CD4-positive, alpha-beta T cell treated with Interleukin-15 for 1 hour (primary cell): Measurements from ENCODE around the gene TMEM236.

Experiments used
- DNase-seq: peaks from one replicate; pipeline ENCODE4 v3.0.0-alpha.2; 2020

Gene TMEM236

DNA sequence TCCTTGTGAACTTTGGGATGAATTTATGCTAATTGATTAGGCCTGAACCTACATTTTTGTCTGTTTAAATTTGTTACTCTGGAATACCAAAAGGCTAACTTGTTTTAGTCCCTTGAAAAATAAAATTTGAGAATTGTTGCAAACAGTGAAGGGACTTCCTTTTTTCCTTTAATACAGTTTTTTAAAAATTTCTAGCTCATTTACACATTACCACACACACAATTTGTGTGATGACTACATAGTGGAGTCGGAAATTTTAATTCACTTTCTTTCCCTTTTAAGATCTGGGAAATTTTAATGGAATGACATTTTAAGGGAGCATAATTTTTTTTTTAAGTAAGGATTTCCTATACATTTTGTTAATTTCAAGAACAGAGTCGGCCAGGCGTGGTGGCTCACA is 8.6 kb upstream of the TMEM236 start:
- DNase-seq: no peak

DNA sequence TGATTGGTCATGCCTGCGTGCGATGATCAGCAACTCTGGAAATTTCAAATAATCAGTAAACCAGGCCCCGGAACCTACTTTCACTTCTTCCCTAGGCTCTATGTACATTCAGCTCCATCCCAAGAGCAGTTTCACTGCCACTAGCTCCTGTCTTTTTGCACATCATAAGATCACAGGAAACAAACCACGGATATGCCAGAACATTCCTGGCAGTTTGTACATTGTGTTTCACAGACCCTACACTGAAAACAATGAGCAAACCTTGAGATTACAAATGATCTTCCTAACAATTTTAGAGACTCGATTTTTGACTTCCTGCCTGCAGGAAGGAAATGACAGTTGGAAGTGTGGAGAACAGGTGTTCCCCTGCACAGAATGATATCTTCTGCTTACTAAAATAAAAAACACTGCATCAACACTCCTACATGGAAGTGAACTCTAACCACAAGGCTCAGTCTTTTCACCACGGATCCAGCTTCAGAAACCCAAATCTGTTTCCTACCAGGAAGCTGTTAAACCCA is 7.6 kb upstream of the TMEM236 start:
- no peak for DNase-seq

DNA sequence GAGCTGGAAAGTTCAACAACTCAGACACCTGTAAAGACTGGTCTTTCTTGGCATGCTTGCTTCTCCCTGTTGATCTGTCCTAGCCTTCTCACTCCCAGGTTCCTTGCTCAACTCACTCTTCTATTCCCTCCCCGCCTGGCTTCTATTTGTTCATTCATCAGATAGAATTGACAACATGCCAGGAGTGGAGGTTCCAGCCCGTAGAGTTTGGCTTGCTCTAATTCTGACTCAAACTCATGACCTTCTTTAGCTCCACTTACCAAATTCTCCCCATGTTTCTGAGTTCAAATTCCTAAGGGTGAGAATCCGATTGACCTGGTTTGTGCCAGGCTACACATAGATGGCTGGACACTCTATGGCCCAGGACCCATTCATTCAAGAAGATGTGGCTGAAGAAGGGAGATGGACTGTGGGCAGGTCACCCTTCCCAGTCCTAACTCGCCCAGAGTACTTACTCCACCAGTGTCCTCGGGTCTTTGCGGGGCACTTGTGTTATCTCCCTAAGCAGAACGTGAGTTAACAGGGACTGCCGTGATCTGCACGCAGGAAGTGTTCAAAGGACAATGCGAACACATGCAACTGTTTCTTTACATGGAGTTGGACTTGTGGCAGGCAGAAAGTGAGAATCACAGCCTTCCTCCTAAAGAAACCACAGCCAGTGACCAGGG is 4.0 kb upstream of the TMEM236 start:
- no peak for DNase-seq

GRCh38 chr10:17749890-17750289 is 2.1 kb upstream of the TMEM236 start:
- DNase-seq: no peak

DNA sequence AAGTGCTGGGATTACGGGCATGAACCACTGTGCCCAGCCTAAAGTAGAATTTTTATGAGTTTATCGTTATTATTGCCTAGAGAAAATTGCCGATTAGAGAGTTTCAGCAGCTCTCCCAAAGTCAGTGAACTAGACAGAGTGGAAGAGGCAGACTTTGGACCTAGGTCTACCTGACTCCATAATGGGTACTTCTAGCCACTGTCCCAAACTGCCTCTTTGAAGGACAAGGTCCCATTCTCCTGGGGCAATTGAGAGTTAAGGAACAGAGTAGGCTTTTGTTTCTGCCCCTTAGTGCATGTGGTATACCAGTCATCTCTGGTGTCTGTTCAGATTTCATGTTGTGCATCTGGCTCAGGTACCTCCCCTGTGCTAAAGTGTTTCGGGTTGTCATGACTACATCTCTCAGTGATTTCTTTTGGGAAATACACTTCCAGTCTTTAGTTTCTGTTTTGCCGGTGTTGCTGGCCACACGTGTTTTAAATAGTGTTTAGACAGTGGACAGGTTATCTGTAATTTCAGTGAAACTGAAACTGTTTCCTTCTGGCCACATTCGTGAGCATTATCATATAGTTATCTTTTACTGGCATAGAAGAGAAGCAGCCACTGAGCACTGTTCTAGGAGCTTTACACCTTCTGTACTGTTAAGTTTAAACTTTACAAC is 4.7 kb downstream of the TMEM236 start:
- DNase-seq: no peak

- no peak for DNase-seq
Observed at GRCh38 chr10:17758200-17758599, 6.2 kb downstream of the TMEM236 start.

DNA sequence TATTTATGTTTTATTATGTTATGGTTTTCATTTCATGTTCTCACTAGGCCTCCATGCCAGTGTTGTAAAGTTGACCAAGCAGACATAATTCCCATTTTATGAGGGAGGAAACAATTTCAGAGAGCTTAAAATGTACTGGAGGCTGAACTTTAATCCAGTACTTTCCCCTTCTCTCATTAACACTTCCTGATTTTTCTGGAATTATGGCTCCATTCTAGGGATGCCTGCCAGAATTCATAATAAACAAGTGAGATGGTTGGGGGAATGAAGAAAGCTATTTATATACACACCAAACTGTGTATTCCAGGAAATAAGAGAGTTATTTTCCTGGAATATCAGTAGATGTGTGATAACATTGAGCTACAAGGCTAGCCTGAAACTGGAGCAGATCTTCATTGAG is 6.9 kb downstream of the TMEM236 start:
- DNase-seq: no peak

GRCh38 chr10:17764142-17764541 is 12.1 kb downstream of the TMEM236 start:
- DNase-seq: no peak

DNA sequence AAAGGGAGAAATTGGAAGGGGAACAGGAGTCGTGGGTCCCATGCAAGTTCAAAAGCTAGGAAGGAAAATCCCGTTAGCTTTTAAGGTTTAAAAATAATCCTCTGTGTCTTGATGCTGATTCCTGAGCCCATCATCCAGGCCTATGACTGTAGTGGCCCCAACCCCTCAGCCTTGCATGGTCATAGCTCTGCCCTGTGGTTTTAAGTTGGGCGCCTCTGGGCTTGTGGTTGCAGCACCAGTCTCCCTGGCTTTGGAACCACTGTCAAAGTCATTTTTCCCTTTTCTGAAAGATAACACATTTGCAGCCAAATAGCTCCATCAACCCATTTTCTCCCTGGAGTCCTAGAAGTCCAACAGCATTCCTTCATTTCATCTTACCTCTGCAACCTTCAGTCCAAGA is 13.6 kb downstream of the TMEM236 start:
- no peak for DNase-seq

DNA sequence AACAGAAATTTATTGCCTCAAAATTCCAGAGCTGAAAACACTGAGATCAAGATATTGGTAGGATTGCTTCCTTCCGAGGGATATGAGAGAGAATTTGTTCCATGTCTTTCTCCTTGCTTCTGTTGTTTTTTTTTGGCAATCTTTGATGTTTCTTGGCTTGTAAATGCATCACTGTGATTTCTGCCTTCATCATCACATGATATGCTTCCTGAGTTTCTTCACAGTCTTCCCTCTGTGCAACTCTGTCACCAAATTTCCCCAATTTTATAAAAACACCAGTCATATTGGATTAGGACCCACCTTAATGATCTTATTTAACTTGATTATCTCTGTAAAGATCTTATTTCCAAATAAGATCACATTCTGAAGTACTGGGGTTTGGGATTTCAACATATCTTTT is 14.7 kb downstream of the TMEM236 start:
- DNase-seq: no peak

DNA sequence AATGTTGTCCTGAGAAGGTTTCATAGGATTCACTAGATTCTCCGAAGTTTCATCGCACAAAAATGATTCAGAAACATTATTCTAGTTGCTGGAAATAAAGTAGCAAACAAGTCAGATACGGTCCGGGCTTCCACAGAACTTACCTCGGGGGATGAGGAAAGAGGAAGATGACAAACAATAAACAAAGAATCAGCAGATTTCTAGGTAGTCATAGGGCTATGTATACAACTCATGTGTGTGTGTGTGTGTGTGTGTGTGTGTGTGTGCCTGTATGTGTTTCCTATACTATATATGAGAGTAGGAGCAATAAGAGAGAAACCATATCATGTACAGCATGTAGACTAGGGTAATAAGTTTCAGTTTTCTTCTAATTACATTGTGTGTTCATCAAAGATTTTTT is 16.5 kb downstream of the TMEM236 start:
- DNase-seq: no peak

- no peak for DNase-seq
Observed at GRCh38 chr10:17768957-17769356, 17.0 kb downstream of the TMEM236 start.

- no peak for DNase-seq
Observed at GRCh38 chr10:17771017-17771416, 19.0 kb downstream of the TMEM236 start.

DNA sequence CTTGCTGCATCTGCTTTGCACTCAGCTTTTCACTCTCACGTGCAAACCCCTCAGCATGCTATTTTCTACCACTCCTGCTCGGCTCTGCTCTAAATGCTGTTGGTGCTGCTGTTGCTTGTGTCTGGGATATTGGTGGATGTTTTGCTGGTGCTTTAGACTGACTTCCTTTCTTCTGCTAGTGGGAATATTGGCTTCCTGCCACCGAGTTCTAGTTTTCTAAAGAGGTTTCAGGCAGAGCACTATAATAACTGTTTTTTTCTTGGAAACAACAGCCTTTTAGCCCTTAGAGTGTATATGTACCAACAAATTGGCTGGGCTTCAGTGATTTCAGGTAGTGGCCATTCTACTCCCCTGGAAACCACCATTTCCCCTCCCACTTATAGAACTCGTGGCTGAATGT is 27.8 kb downstream of the TMEM236 start:
- no peak for DNase-seq

DNA sequence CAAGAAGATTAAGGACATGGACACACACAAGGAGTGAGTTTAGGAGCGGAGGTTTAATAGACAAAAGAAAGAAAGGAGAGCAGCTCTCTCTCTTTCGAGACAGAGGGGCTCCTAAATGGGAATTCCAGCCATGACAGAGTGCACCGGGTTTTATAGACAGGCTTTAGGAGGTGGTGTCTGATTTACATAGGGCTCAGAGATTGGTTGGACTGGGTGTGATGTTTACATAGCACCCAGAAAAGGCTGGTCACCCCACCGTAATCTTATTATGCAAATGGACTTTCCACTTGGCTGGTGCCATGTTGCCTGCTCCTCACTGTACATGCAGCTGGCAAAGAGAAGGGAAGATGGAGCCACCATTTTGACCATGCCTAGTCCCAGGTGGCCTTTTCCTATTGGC is 28.7 kb downstream of the TMEM236 start:
- no peak for DNase-seq

DNA sequence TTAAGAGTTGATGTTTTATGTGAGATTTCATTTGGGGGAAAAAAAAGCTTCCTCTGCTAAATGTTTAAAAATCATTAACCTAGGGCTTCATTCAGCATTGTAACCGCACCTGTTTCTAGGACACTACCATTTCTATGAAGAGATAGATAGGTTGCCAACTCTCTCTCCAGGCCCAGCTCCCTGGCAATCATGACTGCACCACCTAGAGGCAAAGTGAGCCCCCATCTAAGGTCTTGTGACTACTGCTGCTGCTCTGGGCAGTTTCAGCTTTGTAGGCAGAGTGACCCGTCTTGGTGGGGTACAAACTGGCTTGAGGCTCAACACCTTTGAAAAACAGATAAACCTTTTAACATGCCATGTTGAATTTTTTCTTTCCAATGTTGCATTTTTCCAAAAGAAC is 29.9 kb downstream of the TMEM236 start:
- DNase-seq: no peak

DNA sequence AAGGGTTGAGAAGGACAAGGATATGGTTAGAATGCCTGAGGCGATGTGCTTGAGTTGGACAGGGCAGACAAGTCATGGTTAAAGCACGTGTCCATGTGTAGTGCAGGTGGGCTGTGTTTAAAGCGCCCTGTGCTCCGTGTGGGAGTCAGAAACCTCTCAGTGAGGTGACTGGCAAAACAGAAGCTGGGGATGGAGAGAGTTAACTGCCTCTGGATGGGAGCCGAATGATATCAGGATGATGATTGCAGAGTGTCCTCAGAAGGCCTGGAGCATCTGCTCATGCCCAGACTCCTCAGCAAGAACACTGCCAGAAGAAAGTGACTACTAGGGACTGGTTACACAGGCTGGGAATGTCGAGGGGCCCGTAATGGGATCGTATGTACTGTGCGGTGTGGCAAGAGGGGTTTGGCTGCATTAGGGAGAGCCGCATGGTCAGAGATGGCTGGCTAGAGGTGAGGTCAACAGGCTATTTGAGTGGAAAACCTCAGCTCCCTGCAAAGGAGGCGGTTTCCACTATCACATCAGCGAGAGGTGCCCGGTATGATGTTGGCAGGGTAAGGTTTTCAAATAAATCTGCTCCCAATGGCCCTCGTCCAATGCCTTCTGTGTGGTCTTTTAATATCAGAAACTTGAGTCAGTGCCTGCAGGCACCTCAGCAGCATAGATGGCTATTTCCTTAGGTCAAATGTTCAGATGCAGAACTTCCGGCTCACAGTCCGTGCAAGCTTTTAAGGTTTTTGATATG is 31.1 kb downstream of the TMEM236 start:
- no peak for DNase-seq

GRCh38 chr10:17783751-17784150 is 31.8 kb downstream of the TMEM236 start:
- DNase-seq: no peak

DNA sequence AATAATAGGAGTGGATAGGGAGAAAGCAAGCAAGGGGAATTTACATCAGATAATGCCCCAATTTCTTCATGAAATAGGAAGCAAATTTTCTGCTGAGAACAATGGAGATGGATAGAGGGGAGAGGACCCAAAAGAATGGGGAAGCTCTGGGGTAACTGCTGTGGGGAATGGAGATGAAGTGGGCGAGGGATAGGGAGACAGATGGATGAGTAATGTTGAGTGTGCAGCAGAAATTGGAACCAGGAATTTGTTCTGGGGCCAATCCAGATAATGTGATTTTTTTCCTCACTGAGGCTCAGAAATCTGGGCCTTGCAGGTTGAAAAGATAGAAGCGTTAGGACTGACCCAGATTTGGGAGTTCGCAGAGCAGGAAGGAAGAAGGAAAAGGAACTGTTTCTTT is 32.7 kb downstream of the TMEM236 start:
- no peak for DNase-seq

DNA sequence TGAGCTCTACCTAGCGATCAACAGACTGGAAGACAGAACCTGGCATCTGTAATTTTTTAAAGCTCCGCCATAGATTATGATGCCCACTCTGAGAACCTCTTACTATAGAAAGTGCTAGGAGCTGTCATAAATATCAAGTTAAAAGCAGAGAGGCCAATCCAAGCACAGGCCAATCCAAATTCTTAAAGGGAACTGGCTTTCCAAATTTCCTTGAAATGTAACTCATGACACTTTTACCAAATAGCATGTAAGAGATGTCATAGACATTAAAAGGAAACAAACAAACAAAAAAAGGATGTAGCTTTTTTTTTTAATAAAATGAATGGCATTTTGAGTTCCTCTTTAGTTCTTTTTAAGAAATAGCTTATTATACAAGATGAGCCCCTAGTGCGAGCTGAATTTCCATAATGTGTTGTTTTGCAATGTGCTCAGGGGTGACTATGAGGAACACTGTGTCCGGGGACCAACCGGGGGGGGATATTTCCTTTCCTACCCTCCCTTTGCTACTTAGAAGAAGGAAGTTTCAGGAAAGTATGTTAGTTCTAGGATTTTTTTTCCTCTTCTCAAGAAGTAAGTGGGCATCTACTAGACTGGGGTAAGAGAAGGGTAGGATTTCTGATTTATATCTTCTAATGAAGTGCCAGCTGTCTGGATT is 33.4 kb downstream of the TMEM236 start:
- DNase-seq: peak; percentile 33

- DNase-seq: no peak
Observed at GRCh38 chr10:17787087-17787961, 35.3 kb downstream of the TMEM236 start.

DNA sequence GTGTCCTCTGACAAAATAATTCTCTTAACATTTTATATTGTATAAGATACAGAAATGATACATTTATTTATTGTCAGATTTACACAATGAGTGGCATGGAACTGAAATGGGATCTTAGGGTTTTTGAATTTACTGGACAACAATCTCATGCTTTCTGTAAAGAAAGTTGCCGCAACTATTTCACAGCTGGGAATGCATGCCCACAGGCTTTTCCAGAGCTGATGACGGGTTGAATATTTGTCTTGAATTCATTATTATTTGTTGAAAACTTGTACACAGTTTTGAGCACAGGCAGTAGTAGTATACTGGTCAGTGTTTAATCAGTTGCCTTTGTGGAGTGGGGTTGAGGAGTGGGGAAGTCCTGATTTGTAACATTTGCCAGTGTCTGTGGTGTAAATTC is 36.6 kb downstream of the TMEM236 start:
- no peak for DNase-seq

DNA sequence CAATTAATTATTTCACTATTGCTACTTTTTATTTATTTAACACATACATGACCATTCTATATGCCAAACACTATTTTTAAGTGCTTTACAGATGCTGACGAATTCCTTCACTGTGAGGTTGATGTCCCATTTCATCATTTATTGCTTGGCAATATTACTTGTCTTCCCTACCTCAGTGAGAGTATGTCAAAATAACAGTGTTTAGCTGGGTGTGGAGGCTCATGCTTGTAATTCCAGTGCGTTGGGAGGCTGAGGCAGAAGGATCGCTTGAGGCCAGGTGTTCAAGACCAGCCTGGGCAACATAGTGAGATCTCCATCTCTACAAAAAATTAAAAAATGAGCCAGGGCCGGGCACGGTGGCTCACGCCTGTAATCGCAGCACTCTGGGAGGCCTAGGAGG is 37.4 kb downstream of the TMEM236 start:
- no peak for DNase-seq
